Renal cortical epithelial cell (primary cell): ENCODE measurements around the gene KCTD16. TPM values are rescaled to one million over a fixed set of nuclear protein-coding genes. Genes with fewer than 3 reads are reported as not detected.

ENCODE experiments used
- DNase-seq: peaks from one replicate; pipeline ENCODE4 v3.0.0-alpha.2; 2011; ENCODE audit warnings: low read depth
- total RNA-seq: library from RNA; depleted of rRNA; stranded (reverse); fragments of >200 nt; gene quantifications from 2 replicates; pipeline ENCODE4 v1.2.3, GENCODE V29; 2014

KCTD16 gene
- total RNA-seq, 1 donor from 2014 or later, result 1.1 TPM

DNA sequence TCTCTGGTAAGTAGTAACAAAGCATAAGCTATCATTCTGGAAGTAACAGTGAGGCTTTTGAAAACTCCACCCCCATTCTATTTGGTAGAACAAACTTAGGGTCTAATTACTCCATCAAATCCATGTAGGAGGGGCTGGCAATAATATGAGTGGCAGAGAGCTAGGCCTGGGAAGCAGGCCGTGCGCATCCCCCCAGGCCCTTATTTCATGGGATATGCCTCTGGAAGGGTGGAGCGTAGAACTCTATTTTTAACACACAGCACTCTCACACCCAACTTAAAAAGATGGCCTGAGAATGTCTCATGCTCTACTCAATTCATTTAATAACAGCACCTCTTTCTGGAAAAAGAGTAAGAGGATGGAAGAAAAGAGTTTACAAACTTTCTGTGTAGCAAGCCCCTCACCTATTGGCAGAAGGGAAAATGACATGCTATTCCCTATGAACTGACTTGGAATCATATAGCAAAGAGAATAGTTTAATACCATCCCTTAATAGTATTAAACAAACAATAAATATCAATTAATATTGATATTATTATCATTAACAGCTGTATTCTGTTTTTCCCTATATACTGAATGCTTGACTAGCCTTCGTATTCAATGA lies 233.2 kb downstream of the KCTD16 start:
- no peak for DNase-seq

DNA sequence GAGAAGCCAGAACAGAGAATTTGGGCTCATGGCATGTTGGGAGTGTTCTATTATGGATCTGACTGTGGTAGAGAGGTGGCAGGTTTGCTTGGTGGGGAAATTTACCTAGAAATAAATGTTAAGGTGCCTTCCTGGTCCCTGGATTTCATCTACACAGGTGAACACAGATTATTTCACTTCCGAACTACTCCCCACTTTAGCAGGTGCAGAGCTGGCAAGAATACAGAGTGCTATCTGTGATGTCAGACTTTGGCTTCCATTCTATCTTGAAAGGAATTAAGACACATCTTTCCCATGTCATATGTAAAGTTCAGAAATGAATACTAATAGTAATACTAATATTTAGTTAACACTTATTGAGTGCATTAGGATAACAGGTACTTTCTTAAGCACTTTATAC lies 234.0 kb downstream of the KCTD16 start:
- no peak for DNase-seq

DNA sequence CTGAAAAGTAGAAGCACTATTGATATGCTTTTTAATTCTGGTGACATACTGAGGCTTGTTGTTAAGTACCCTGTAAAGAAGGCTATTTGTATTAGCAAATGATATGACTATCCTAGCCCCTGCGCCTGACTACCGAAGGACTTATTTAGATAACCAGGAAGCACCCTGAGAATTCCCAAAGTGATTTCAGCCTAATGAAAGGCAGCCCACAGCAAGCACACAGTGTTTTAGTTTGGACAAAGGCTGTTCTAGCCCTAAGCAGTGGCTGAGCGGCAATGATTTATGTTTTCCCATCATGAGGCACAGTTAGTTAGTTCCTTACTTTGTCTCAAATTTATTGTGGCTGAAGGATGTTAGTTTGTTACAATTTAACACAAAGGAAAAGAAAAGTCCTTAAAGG lies 235.3 kb downstream of the KCTD16 start:
- no peak for DNase-seq

DNA sequence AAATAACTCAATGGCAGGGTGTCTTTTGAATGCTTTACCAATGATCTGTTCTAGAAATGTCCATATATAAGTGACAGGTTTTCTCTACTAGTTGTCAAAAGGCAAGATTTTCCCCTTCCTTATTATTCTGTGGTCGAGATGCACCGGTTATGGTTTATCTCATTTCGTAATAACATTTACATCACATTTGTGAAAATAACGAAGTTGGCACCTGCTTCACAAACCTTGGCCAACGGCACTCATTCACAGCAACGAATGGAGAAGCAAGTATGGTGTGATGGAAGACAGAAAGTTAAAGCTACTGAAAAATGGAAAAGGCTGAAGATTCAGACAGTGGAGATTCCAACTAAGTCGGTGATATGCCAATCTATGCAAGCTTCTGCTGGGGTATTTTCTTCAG lies 235.8 kb downstream of the KCTD16 start:
- no peak for DNase-seq

DNA sequence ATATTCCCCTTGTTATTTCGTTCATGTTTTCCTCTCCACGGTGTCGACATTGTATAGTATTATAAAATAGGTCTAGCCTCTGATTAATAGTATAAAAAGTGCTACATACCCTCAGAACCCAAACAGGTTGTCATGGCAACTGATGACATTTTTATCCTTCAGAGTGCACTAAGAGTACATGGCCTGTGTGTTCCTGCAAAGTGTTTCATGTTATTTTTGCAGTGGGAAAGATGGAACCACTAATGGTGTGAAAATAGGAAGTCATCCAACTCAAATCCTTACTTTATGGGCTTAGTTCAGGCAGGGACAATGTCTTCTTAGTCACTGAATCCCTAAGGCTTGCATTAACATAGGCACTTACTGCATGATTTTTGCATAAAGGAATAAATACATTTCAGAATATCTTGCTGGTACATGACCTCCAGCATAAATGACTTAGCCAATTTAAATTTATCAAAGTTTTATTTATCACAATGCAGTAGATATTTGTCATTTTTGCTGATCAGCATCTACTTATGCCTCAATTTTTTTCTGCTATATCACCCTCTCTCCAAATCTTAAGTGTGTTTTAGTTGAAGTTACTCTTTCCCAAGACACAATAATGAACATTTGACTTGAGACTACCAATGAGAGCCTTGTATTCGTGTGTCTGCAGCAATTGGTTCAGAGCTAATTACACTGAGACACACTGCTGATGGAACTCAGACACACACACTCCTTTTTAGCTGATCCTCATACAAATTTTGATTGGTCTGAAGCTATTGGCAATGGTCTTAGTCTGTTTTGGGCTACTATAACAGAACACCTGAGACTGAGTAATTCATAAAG lies 243.7 kb downstream of the KCTD16 start:
- DNase-seq, result no peak

DNA sequence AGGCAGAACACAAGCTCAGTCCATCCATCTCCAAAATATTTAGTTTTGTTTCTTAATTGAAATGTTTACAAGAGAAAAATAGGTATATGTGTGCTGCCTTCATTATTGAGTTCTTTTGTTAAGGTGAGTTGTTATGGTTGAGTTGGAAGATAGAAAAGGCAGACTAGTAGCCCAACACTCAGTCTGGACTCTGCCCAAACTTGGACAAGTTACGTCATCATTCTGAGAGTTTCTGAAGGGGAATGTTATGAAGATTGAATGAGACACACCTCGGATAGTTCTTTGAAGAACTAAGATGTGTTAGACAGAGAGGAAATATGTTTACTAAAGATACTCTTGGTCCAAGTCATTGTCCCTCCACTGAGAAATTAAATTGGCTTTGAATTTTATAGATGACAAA lies 245.5 kb downstream of the KCTD16 start:
- DNase-seq, result no peak

DNA sequence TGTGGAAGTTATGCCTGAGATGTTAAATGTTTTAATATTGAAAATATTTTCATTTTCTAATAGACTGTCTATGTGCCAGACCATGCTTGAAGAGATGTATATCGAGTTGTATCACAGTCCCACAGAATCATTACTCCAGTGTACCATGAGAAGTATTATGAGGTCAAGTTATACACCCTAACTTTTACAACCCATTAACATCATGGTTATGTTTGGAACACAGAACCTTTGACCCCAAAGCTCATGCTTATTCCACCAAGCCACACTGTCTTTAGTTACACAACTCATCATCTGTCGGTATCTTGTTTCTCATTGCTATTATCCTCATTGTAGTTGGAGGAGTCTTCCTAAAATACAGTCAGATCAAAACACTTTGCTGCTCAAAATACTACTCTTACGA lies 248.0 kb downstream of the KCTD16 start:
- no peak for DNase-seq

DNA sequence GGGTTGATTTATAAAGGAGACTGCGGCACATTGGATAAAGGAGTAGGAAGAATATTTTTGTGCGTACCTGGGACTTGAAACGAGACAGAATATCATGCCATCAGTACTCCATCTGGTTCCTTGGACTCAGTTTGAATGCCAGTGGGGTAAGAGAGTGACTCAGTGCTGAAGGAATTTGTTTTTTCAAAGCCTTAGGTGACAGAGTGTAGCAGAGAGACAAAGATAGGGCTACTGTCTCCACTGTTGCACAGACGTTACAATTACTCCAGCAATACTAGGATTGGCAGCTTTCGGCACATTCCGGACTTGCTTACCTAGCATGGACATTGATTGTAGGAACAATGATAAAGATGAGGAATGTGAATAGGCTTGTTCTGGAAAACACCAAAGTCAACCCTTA lies 250.7 kb downstream of the KCTD16 start:
- peak; percentile 50 for DNase-seq

DNA sequence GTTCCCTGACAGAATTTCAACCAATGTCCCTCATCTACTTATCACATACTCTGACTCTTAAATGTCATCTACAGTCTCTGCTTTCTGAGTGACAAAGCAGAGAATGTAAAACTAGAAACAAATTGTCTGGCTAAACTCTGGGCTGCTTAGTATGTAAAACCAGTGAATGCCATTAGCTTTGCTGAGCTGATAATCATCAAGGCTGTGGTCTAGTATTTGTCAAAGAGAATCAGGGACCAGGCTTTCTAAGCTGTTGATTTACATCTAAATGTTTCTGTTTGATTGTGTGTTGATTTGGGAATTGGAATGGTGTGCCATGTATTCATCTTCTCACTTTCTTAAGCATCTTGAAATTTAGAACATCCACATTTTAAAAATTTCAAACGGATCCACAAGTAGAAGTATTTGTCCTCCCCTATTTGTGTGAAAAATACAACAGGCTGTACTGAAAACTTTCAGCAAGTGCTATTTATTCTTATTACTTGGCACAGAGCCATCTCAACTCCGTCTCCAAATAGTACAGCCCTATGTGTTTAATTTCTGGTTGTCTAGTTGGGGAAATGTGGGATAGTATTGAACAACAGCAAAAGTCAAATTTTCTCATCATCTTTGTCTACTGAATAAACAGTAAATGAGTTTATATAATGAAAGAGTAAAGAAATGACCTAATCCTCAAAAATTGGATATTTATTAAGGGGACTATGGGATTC lies 251.5 kb downstream of the KCTD16 start:
- DNase-seq, result no peak

DNA sequence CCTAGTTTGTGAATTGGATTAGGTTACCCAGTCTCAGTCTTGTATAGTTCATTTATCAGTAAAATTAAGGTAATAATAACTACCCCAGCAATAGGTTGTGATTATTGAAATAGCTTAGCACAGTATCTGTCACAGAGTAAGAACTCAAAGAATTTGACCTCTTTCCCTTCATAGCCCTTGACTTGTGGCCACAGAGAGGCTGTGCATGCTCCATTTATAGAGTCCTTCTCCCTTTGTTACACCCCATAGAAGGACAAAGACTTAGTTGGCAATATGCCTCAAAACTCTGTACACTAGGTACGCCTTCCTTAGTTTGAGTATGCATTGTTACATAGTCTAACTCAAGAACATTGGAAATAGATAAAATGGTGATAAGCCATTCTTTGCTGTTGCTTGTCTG lies 257.2 kb downstream of the KCTD16 start:
- DNase-seq, result peak; percentile 21

DNA sequence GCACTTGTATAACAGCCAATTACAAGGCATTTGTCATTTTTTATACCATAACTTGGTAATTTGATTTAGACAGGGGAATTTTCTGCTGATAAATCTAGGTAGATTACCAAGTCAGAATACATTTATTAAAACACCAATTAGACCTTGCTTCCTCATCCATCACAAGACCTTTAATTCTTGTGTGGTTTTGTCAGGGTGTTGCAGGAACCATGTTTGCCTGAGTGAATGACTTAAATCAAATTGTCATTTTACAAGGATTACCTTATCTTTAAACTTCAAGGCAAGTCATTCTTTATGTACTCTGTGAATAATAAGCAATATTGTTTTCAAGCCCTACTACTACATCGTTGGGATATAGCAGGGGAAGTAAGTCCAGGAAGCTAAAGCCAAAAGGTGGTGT lies 257.7 kb downstream of the KCTD16 start:
- no peak for DNase-seq

DNA sequence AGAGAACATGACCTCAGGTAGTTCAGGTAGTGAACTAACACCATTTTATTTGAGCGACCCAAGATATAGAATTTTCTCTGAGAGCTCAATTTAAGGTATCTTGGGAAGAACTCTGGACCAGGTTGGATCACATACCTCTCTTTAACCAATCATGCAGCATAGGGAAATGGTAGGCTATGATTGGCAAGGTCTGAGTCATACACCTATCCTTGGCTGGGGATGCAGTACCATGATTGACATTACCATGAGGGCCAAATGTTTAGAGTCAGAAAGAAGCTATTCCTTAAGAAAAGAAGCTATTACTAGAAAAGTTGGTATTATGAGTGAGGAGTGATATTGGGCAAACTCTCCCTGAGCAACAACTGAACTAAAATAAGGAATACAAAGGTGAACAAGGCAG lies 258.7 kb downstream of the KCTD16 start:
- DNase-seq, result no peak

DNA sequence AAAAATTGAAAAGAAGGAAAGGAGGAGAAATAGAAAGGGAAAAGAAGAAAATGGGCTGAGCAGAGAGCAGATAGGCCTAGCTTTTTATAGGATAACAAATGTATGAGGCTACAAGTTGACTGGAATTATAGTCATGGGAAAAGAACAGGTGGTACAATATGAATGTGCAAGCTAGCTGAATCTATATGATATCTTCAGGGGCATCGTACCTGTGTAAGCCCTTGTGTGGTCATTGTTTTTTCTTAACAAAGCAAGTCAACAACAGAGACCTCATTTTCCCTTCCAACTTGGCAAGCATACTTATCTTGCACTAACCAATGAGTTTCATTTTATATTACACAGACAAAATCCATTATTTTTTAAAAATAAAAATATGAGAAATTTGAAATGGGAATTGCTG lies 259.2 kb downstream of the KCTD16 start:
- no peak for DNase-seq

DNA sequence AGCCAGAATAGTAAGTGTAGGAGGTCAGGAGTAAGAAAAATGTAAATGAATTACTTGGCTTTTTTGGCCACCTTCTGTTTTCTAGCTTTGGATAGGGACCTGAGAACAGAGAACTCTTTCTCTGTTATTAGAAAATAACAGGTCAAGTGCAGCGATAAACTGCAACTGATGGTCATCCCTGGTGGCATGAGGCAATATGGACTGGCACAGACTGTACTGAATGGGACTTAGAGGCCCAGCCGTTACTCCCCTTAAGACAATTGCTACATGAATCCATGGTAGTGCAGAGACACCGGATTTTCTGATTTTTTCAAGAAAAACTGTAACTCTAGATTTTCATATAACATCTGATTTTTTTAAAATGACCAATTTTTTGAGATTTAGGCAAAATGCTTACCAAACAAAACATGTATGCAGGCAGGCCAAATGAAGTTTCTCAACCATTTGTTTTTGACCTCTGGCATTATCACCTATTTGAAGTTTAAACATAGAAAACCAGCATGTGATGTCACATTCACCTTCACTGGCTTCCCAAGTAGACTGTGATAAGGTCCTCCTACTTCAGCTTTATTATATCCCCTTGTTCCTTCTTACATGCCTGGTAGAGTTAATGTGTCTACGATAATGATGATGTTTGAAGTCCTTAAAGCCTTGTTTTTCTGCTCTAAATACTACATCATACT lies 262.6 kb downstream of the KCTD16 start:
- DNase-seq, result no peak

DNA sequence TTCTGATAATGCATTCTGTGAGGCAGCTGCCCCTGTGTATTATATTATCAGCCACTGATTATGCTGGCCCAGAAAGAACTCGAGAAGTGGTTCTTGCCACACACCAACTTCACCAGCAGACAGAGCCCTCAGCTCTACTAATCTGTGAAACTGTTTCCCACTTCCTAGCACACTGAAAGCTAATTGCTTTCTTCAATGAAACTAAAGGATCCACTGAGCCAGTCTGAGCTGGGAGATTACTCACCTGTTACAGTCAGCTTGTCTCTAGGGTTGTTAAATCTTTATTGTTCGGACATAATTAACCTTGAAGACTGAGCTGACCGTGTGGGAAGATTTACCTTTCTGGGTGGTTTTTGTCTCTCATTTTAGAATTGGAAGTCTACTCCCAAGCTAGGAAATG lies 263.2 kb downstream of the KCTD16 start:
- peak; percentile 34 for DNase-seq

DNA sequence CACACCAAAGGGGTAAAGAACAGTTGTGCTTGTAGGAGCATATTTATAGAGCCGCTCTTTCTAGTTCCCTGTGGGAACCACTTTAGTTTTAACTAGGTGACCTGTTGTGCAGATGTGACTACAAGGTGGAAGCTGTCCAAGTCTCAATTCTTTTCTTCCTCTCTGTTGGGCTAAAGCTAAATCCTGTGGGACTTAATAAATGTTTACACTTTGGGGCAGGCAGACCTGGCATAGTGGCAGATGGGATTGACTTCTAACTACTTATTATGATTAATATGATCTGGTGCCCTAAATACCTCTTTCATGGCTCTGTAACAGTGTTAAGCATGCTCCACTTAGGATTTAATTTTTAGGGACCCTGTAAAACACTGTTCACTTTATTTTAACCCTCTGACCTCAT lies 265.3 kb downstream of the KCTD16 start:
- no peak for DNase-seq

DNA sequence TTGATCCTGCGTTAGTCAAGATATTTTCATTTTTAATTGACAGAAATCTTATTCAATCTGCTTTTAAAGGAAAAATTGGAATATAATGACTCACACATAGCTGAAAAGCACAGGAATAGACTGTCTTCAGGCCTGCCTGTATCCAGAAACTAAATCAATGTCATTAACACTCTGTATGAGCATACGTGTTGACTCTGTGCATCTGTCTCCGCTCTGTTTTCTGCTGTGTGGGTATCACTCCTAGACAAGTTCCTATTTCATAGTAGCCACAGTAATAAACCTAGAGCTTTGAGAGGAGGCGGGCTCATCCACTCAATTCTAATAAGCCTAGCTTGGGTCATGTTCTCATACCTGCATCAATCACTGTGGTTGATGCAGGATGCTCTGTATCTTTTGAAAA lies 267.6 kb downstream of the KCTD16 start:
- no peak for DNase-seq

DNA sequence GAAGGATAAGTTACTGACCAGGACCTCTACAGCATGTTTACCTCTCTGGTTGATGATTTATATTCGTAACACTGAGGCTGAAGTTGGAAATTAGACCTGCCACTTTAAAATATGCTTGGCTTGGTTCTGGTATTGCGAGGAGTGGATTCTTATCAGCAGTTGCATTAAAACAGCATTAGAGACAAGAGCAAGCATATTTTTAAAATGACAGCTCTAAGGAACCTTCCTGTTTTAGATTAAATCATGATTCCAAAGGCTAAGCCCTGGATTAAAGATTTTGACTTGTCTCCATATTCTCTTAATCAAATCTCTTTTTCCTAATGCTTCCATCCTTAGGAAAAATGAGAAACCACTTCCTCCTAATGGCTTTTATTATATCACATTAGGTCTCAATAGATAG lies 277.8 kb downstream of the KCTD16 start:
- DNase-seq, result no peak

DNA sequence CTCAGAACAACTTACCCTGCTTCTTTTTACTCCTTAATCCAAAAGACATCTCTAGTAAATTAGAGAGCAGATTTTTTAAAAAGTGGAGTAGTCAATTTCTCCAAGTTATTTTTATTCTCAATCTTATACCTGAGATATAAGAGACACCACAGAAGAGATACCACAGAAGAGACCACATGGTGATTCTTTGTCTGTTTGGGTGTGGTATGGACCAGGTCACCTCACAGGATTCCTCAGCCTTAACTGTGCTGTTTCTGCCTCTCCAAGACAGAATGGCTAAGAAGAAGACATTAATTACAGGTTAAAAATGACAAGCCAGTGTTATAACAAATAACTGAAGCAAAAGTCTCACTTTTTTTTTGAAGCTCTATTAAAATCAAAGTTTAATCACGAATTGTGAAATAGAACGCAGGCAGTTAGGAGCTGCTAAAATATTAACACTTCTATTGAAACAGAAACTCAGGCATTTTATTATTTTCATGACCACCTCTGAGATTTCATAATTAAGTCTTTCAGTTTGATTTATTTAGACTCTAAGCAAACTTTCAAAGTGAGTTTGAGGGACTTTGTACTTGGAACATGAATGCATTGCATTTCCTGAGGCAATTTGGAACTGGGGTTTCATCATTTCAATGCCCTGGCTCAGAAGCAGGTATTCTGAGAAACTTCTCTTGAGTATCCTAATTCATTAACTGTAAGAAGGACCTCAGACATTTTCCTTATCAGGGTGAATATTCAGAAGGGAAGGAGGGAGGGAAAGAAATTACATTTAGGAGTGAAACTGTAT lies 280.7 kb downstream of the KCTD16 start:
- peak; percentile 47 for DNase-seq

DNA sequence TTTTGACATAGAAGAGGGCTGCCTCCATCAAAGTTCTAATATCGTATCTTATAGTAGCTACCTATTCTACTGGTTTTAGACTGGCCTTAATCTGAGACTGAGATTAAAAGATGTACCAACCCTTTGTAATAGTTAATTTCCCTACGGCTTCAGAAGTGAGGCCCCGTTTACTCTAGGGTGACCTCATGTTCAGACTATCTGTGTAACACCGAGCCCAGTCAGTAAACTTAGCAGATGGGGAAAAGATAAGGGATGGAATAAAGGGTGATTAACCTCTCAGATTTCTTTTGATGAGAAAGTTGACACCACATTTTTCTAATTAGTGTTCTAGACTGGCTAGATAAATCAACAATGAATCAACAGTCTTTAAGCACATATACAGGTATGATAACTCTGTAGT lies 283.1 kb downstream of the KCTD16 start:
- DNase-seq, result no peak

DNA sequence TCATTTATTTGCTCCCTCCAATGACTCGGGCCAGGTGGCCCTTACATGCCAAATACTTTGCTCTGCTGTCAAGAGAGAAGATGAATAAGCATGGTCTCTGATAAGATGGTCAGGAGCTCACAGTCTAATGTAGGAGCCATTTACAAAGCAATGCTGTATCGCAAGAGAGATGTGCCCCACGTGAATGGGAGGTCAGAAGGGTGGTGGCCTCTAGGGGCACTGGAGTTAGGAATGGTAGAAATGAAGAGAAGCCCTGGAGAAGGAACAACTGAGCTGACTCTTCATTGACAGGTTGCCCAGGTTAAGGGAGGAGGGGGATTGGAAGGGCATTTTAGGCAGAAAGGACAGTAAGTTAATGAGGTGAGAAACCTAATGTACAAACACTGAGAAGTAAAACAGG lies 286.5 kb downstream of the KCTD16 start:
- no peak for DNase-seq

DNA sequence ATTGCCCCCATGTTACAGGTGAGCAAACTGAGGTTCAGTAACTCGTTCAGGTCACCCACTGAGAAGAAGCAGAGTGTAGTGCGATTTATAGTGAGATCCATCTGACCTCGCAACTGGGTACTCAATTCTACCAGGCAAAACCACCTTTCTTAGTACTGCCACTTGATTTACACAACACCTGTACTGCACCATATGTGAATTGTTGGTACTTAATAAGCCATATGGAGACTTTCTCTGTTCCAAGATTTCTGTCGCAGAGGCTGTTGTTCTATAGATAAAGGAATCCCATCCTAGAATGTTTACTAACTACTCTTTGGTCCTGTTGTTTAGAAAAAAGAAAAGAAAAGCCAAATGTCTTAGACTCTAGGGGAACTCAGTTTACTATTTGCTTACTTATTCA lies 287.5 kb downstream of the KCTD16 start:
- no peak for DNase-seq
